IPS DF 6.9 (cell line): ENCODE data around the gene IL12B.
"Not testable (repeated sequence)": the region's sequence is repeated elsewhere in the genome, so short reads cannot be mapped to it uniquely, and the experiment has no call there.

Source experiments
- DNase-seq: peaks from one replicate; pipeline ENCODE4 v3.0.0-alpha.2; 2013; ENCODE audit warnings: low read depth, low spot score
- H3K27ac ChIP-seq: one replicate; pipeline ENCODE4 v1.5.1; 2013; ENCODE audit warnings: low read length, control low read depth
- H3K27me3 ChIP-seq: 2 replicates; pipeline ENCODE4 v1.6.1; 2013; ENCODE audit warnings: mild to moderate bottlenecking, low read length; ENCODE audit not compliant: control insufficient read depth, insufficient read depth
- H3K36me3 ChIP-seq: 2 replicates; pipeline ENCODE4 v1.6.1; 2013; ENCODE audit warnings: low read length; ENCODE audit not compliant: control insufficient read depth, insufficient read depth
- H3K4me1 ChIP-seq: 2 replicates; pipeline ENCODE4 v1.6.1; 2013; ENCODE audit warnings: low read length; ENCODE audit not compliant: control insufficient read depth, insufficient read depth
- H3K4me3 ChIP-seq: 2 replicates; pipeline ENCODE4 v1.5.1; 2013; ENCODE audit warnings: mild to moderate bottlenecking, low read length
- H3K9me3 ChIP-seq: 2 replicates; pipeline ENCODE4 v1.6.1; 2013; ENCODE audit warnings: low read length, inconsistent platforms; ENCODE audit not compliant: control insufficient read depth, insufficient read depth
- WGBS: extraction: QIAGEN DNeasy Blood & Tissue Kit; methylation state at CpG from one replicate; pipeline ENCODE4 v1.1.7; 2013; ENCODE audit warnings: mixed read lengths, missing lambda C conversion rate; ENCODE audit not compliant: insufficient read length, insufficient coverage; 5-methylcytosine and 5-hydroxymethylcytosine counted together

Gene IL12B

GRCh38 chr5:159316519-159317383 is 13.5 kb downstream of the IL12B start:
- no peaks in the 10 kb centered on the region for H3K27me3 ChIP-seq
- no CpG with 5 or more reads among the region's 9 CpGs for WGBS
- no peak overlapping the region for H3K4me3 ChIP-seq
- H3K27ac ChIP-seq: no peak overlapping the region
- no peaks in the 10 kb centered on the region for H3K36me3 ChIP-seq
- H3K9me3 ChIP-seq: no peaks in the 10 kb centered on the region
- no peaks in the 10 kb centered on the region for H3K4me1 ChIP-seq
- DNase-seq: peak; percentile 37

DNA sequence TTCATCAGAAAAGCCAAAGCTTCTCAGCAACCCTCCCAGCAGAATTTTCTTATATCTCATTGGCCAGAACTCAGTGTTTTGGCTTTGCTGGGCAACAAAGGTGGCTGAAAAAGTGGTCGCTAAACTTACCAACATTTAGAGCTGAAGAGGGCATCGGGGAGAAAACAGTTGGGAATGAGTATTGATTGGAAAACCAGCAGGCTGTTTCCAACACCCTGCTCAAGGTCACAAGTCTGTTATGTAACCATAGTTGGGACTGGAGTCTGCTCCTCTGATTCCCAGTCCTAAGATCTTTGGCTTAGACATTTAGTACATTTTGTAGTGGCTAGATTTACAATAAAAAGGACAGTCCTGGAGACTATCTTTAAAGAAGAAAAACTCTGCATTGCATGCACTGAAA is 17.1 kb downstream of the IL12B start:
- H3K4me1 ChIP-seq: no peaks in the 10 kb centered on the region
- no peak for DNase-seq
- H3K9me3 ChIP-seq: no peaks in the 10 kb centered on the region
- no CpG with 5 or more reads among the region's 2 CpGs for WGBS
- H3K4me3 ChIP-seq: no peak overlapping the region
- no peaks in the 10 kb centered on the region; the same call in 1 of the 2 replicates for H3K27me3 ChIP-seq
- H3K27ac ChIP-seq: no peak overlapping the region
- no peaks in the 10 kb centered on the region for H3K36me3 ChIP-seq

GRCh38 chr5:159311063-159311462 is 19.2 kb downstream of the IL12B start:
- H3K36me3 ChIP-seq: no peaks in the 10 kb centered on the region
- no peak overlapping the region for H3K4me3 ChIP-seq
- DNase-seq: no peak
- no CpG with 5 or more reads among the region's 7 CpGs for WGBS
- H3K27ac ChIP-seq: no peak overlapping the region
- H3K27me3 ChIP-seq: no peaks in the 10 kb centered on the region; the same call in 1 of the 2 replicates
- H3K9me3 ChIP-seq: no peaks in the 10 kb centered on the region
- no peaks in the 10 kb centered on the region for H3K4me1 ChIP-seq

GRCh38 chr5:159310511-159310910 is 19.8 kb downstream of the IL12B start:
- Histone ChIP-seq H3K27ac (no peak overlapping the region), H3K9me3 (no peaks in the 10 kb centered on the region), H3K4me3 (peak overlapping the region; percentile 8; the same call in 1 of the 2 replicates), H3K27me3 (no peaks in the 10 kb centered on the region; the same call in 1 of the 2 replicates), H3K36me3 (no peaks in the 10 kb centered on the region), H3K4me1 (no peaks in the 10 kb centered on the region)
- no CpG with 5 or more reads among the region's 26 CpGs for WGBS
- DNase-seq: no peak

DNA sequence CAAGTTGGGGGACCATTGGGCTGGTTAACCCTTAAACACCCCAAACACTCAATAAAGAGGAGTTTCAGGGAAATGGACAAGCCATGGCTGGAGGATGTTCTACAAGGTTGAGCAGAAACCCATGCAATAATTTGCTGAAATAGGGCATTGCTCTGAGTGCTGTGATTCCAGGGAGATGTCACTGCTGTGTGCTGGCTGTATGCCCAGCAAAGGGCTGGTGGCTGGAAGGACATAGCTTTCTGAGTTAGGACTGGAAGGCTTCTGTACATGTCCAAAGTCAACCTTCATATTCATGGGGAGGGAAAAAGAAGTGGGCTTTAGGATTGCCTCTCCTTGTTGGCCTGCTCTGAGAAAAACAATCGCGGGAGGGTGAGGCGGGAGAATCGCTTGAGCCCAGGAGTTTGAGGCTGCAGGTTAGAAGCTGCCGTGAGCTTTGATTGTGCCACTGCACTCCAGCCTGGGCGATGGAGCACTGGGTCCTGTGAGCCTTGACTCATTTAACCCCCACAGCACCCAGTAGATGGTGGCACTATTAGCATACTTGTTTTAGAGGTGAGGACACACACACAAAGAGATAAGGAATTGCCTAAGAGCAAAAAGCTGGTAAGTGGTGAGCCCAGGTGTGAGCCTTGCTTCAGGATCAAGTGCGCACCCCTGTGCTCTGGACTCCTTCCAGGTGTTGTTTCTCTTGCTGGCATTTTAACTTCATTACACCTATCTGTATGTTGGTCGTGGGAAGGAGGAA is 20.4 kb downstream of the IL12B start:
- no peaks in the 10 kb centered on the region for H3K4me1 ChIP-seq
- no CpG with 5 or more reads among the region's 8 CpGs for WGBS
- H3K27me3 ChIP-seq: no peaks in the 10 kb centered on the region; the same call in 1 of the 2 replicates
- no peak overlapping the region for H3K27ac ChIP-seq
- no peak for DNase-seq
- H3K4me3 ChIP-seq: no peak overlapping the region
- H3K36me3 ChIP-seq: no peaks in the 10 kb centered on the region
- H3K9me3 ChIP-seq: no peaks in the 10 kb centered on the region

DNA sequence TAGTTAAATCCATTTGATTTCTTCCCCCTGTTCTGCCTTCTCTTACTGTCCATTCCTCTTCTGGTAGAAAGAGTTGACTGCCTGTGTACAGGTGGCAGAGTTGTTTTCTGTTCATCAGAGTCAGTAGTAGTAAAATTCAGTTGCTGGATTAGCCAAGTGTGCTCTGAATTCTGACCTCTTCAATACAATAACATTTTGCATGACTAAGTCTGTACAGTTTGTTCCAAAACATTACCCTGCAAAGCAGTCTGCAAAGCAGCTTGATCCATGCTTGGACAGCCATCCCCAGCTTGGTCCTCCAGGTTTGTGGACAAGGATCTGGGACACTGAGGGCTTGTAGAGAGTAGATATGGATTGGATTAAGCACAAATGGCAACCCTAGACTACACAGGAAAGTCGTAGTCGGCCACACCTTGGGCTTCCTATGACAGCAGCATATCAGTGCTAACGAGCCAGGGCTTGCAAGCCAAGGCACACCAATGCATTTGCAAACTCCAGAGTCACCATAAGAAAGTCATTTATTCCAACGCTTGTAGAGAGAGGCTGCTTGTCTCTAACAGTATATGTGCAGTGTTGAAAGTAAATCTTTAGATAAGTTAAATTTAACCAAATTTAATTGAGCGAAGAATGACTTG is 25.2 kb downstream of the IL12B start:
- Histone ChIP-seq H3K27ac (no peak overlapping the region), H3K36me3 (no peaks in the 10 kb centered on the region), H3K9me3 (no peaks in the 10 kb centered on the region), H3K4me3 (no peak overlapping the region), H3K27me3 (no peaks in the 10 kb centered on the region), H3K4me1 (no peaks in the 10 kb centered on the region)
- no CpG with 5 or more reads among the region's 5 CpGs for WGBS
- no peak for DNase-seq

DNA sequence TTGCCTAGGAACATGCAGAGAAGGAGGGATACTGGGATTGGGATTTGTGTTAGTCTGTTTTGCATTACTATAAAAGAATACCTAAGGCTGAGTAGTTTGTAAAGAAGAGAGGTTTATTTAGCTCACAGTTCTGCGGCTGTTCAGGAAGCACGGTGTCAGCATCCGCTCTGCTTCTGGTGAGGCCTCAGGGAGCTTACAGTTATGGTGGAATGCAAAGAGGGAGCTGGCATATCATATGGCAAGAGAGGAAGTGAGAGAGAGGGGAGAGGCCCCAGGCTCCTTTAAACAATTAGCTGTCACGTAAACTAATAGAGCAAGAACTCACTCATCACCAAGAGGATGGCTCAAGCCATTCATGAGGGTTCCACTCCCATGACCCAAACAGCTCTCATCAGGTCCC is 27.0 kb downstream of the IL12B start:
- Histone ChIP-seq H3K9me3 (no peaks in the 10 kb centered on the region), H3K4me3 (no peak overlapping the region), H3K4me1 (no peaks in the 10 kb centered on the region), H3K27ac (no peak overlapping the region), H3K36me3 (no peaks in the 10 kb centered on the region), H3K27me3 (no peaks in the 10 kb centered on the region)
- no CpG with 5 or more reads among the region's 4 CpGs for WGBS
- no peak for DNase-seq

- no CpG with 5 or more reads among the region's 13 CpGs for WGBS
- not testable (repeated sequence) for H3K36me3 ChIP-seq, H3K27me3 ChIP-seq, H3K4me3 ChIP-seq, H3K27ac ChIP-seq, H3K9me3 ChIP-seq, H3K4me1 ChIP-seq, DNase-seq
Measured at GRCh38 chr5:159301929-159302860, 28.1 kb downstream of the IL12B start.

DNA sequence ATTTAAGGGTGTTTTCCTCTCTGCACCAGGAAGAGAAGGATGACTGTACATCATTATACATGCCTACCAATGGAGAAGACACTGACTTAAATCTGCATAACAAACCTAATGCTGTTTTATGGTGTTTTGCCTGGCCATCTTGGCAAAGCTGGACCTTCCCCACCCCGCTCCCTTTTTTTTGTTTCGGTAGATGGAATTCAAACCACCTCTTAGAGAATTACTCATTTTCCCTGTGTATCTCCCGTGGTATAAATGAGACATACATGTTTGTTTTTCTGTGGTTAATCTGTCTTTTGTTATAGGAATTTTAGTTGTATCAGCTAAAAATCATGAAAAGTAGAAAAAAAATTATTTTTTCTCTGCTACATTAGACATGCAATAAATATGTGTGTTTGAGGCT is 28.8 kb downstream of the IL12B start:
- H3K36me3 ChIP-seq: no peaks in the 10 kb centered on the region
- no peaks in the 10 kb centered on the region for H3K9me3 ChIP-seq
- H3K4me3 ChIP-seq: no peak overlapping the region
- no peak overlapping the region for H3K27ac ChIP-seq
- WGBS: no CpG with 5 or more reads among the region's 3 CpGs
- DNase-seq: no peak
- H3K27me3 ChIP-seq: no peaks in the 10 kb centered on the region
- H3K4me1 ChIP-seq: no peaks in the 10 kb centered on the region

GRCh38 chr5:159297300-159297699 is 33.0 kb downstream of the IL12B start:
- not testable (repeated sequence) for H3K9me3 ChIP-seq, H3K27ac ChIP-seq, H3K4me1 ChIP-seq, H3K4me3 ChIP-seq, H3K36me3 ChIP-seq, DNase-seq, H3K27me3 ChIP-seq
- no CpG with 5 or more reads among the region's 5 CpGs for WGBS
